ENCODE data around the gene TMEM88.
A peak's percentile ranks its signal among the peaks of the same experiment; 100 is the strongest.

Gene TMEM88

GRCh38 chr17:7833011-7833794, 21.7 kb upstream of the TMEM88 start:
- no peak for DNase-seq (ENCODE audit: low read depth in 2 of 2)

DNA sequence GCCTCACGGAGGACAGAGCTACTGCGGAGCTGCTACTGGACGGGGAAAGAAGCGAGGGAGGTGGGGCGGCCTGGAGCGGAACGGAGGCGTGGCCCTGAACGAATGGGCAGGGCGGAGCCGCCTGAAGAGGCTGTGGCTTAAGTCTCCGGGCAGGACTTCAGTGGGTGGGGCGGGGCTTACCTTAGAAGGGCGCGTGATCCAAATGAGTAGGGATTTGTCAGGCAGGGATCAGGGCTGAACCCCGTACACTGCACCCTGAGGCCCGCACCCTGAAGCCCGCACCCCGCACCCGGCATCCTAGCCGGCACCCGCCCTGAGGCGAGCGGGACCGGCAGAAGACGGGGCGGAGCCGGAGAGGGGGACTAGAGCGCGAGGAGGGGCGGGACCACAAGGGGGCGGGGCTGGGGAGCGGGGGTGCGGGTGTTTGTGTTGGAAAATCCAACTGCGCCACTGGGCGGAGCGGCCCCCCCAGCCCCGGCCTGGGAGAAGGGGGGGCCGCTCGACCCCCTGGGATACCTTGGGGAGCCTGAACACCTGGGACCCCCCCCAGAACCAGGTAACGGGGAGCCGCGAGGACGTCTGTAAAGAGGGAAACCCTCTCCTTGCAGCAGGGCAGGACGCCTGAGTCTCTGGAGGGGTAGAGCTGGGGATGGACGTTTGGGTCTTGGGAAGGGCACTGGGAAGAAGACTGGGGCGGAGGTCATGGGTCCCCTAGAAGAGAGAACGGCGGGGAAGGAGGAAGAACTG, 20.9 kb upstream of the TMEM88 start, which contains the start of gene KDM6B:
TSS of gene KDM6B (plus strand) at position 423 of the 747 bp plus-strand sequence. CDS start 11,338 bp downstream, outside the sequence.
- DNase-seq (ENCODE audit: low read depth in 2 of 2) = peak; percentile 72 to 87

GRCh38 chr17:7834542-7834956, 20.3 kb upstream of the TMEM88 start:
- no peak for DNase-seq (ENCODE audit: low read depth in 2 of 2)

GRCh38 chr17:7834957-7835813, 19.7 kb upstream of the TMEM88 start:
- DNase-seq (ENCODE audit: low read depth in 2 of 2) = peak; percentile 81 to 91

DNA sequence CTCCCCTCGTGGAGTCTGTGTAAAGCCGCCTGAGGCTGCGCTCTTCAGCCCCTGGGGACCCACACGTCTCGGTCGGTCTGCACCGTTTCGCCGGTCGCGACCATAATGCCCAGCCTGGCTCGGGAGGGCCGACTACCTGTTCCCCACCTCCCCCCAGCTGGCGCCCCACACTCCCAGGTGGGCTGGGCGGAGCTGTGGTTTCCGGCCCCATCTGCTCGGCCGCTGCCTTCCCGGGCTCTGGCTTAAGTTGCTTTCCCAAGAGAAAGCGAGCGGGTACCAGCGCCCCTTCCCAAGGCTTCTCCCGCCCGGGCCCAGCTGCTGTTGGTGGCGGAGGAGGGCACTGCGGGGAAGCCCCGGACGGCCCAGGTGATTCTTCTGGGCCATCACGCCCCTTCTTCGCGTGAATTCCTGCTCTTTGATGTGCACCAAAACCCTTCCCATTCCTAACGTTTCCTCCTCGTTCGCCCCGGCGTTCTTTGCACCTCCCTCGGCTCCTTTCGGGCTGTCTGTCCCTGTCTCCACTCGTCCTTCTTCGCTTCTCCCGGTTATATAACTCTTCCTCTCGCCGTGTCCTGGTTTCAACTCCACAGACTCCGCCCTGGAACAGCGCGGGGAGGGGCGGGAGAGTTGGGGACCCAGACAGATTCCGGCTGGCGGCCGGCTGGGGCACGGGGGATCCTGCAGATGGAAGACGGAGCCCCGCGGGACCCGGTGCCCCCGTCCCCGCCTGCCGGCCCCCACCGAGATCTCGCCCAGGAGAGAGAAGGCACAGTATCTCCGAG, 18.9 kb upstream of the TMEM88 start:
- DNase-seq (ENCODE audit: low read depth in 2 of 2) = no peak

- DNase-seq (ENCODE audit: low read depth in 2 of 2) = peak; percentile 43 to 69
These were observed 18.1 kb upstream of the TMEM88 start for GRCh38 chr17:7836596-7837407.

DNA sequence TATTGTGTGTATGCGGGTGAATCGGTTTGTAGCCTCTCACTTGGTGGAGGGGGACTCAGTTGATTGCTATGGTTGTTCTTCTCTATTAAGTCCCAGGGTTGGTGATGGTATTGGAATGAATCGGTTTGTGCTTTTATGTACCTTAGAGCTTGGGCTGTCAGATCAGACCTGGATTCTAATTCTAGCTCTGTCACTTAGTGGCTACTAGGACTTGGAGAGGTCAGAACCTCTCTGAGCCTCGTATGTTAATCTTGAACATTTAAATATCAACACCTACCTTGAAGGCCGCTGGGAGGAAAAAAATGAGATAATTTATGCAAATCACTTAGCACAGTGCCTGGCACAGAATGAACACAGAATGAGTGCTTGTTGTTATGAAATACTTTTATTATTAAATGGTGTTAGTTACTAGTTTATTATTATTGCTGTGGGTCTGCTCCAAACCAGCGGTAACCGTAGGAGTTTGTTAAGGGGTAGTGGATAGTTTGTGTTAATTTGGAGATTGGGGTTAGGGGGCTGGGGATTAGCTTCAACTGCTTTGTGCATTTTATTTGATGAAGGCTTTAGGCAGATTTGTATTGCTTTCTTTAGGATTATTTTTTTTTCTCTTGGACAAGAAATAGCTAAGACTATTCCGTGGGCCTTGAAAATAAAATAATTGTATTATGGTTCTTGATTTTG, 17.3 kb upstream of the TMEM88 start:
- DNase-seq (ENCODE audit: low read depth in 2 of 2) = no peak

- no peak for DNase-seq (ENCODE audit: low read depth in 2 of 2)
These were observed 16.5 kb upstream of the TMEM88 start for GRCh38 chr17:7838090-7839075.

- DNase-seq (ENCODE audit: low read depth in 2 of 2) = no peak
These were observed 15.5 kb upstream of the TMEM88 start for GRCh38 chr17:7839190-7839875.

DNA sequence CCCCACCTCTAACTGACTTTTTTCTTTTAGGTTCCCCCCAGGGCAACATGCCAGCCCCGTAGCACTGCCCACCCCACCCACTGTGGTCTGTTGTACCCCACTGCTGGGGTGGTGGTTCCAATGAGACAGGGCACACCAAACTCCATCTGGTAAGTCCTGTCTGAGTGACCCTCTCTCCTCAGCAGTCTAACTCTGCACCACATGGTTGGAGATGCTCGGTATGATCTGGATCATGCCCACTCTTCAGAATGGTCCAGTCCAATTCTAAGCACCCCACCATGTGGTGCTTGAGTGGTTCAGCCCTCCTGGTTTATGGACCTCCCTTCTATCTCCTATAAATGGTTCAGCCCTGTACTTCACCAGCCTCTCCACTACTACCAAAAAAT, 15.0 kb upstream of the TMEM88 start:
- no peak for DNase-seq (ENCODE audit: low read depth in 2 of 2)

- DNase-seq (ENCODE audit: low read depth in 2 of 2) = no peak
These were observed 14.4 kb upstream of the TMEM88 start for GRCh38 chr17:7840441-7840840.

DNA sequence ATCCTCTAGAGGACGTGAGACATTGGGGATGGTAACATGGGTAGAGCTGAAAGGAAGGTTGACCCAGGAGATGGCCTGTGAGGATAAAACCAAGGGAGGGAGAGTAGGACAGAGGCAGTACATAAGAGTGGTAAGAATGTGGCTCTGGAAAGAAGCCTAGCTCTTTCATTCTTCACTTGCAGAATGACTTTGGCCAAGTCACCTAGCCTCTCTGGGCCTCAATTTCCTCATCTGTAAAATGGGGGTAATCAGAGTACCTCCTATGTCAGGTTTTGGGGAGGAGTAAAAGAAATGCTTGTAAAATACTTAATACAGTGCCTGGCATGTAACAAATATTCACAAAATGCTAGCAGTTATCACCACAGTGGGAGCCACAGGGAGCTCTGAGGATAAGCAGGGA, 14.0 kb upstream of the TMEM88 start:
- no peak for DNase-seq (ENCODE audit: low read depth in 2 of 2)

GRCh38 chr17:7841396-7841914, 13.4 kb upstream of the TMEM88 start:
- peak; percentile 84 to 87 for DNase-seq (ENCODE audit: low read depth in 2 of 2)

GRCh38 chr17:7841915-7842379, 12.9 kb upstream of the TMEM88 start:
- peak; percentile 78 to 81 for DNase-seq (ENCODE audit: low read depth in 2 of 2)

- peak; percentile 88 to 95 for DNase-seq (ENCODE audit: low read depth in 2 of 2)
These were observed 12.2 kb upstream of the TMEM88 start for GRCh38 chr17:7842380-7843256.

GRCh38 chr17:7843257-7843535, 11.7 kb upstream of the TMEM88 start:
- no peak for DNase-seq (ENCODE audit: low read depth in 2 of 2)
